ENCODE measurements around the gene MRPL24.

The MRPL24 gene

GRCh38 chr1:156706657-156707416, 34.1 kb downstream of the MRPL24 start:
- no peak for TF ChIP-seq FOXP2 (optimal IDR thresholded peaks at IDR 0.05; ENCODE audit: borderline replicate concordance, extremely low read depth, extremely low read length, insufficient read depth)
- TF ChIP-seq REST (IDR thresholded peaks at IDR 0.05; ENCODE audit: insufficient read depth in 1 of 2, low read depth in 2 of 2, low read length in 2 of 2): no peak
- TF ChIP-seq POLR2AphosphoS5 (IDR thresholded peaks at IDR 0.05; ENCODE audit: low read depth, low read length): no peak
- no peak for TF ChIP-seq SIN3A (IDR thresholded peaks at IDR 0.05; ENCODE audit: borderline replicate concordance, insufficient read depth, low read length)
- TF ChIP-seq TAF1 (IDR thresholded peaks at IDR 0.05; ENCODE audit: borderline replicate concordance, insufficient read depth, low read length): no peak

GRCh38 chr1:156705918-156706656, 34.8 kb downstream of the MRPL24 start:
- TF ChIP-seq TAF1 (IDR thresholded peaks at IDR 0.05; ENCODE audit: borderline replicate concordance, insufficient read depth, low read length): no peak
- TF ChIP-seq POLR2AphosphoS5 (IDR thresholded peaks at IDR 0.05; ENCODE audit: low read depth, low read length): no peak
- TF ChIP-seq REST (IDR thresholded peaks at IDR 0.05; ENCODE audit: insufficient read depth in 1 of 2, low read depth in 2 of 2, low read length in 2 of 2): no peak
- no peak for TF ChIP-seq FOXP2 (optimal IDR thresholded peaks at IDR 0.05; ENCODE audit: borderline replicate concordance, extremely low read depth, extremely low read length, insufficient read depth)
- no peak for TF ChIP-seq SIN3A (IDR thresholded peaks at IDR 0.05; ENCODE audit: borderline replicate concordance, insufficient read depth, low read length)

GRCh38 chr1:156705321-156705917, 35.5 kb downstream of the MRPL24 start, which contains the start of gene CRABP2:
TSS of gene CRABP2 (minus strand) at chr1:156705583. CDS start at chr1:156705446, 137 bp downstream.
- TF ChIP-seq FOXP2 (optimal IDR thresholded peaks at IDR 0.05; ENCODE audit: borderline replicate concordance, extremely low read depth, extremely low read length, insufficient read depth) (no peak), POLR2AphosphoS5 (IDR thresholded peaks at IDR 0.05; ENCODE audit: low read depth, low read length) (no peak), REST (IDR thresholded peaks at IDR 0.05; ENCODE audit: insufficient read depth in 1 of 2, low read depth in 2 of 2, low read length in 2 of 2) (no peak), TAF1 (IDR thresholded peaks at IDR 0.05; ENCODE audit: borderline replicate concordance, insufficient read depth, low read length) (no peak), SIN3A (IDR thresholded peaks at IDR 0.05; ENCODE audit: borderline replicate concordance, insufficient read depth, low read length) (no peak)

GRCh38 chr1:156704930-156705320, 36.0 kb downstream of the MRPL24 start:
- no peak for TF ChIP-seq REST (IDR thresholded peaks at IDR 0.05; ENCODE audit: insufficient read depth in 1 of 2, low read depth in 2 of 2, low read length in 2 of 2)
- no peak for TF ChIP-seq TAF1 (IDR thresholded peaks at IDR 0.05; ENCODE audit: borderline replicate concordance, insufficient read depth, low read length)
- TF ChIP-seq POLR2AphosphoS5 (IDR thresholded peaks at IDR 0.05; ENCODE audit: low read depth, low read length): no peak
- TF ChIP-seq FOXP2 (optimal IDR thresholded peaks at IDR 0.05; ENCODE audit: borderline replicate concordance, extremely low read depth, extremely low read length, insufficient read depth): no peak
- no peak for TF ChIP-seq SIN3A (IDR thresholded peaks at IDR 0.05; ENCODE audit: borderline replicate concordance, insufficient read depth, low read length)
